GM19238 (cell line): ENCODE data around the gene STH.

Source experiments
- DNase-seq: peaks from one replicate; pipeline ENCODE4 v3.0.0; 2011; ENCODE audit warnings: low spot score; ENCODE audit not compliant: insufficient read length

The STH gene

GRCh38 chr17:45984368-45984767, 14.7 kb upstream of the STH start:
- no peak for DNase-seq

GRCh38 chr17:45985447-45985846, 13.6 kb upstream of the STH start:
- DNase-seq: no peak

DNA sequence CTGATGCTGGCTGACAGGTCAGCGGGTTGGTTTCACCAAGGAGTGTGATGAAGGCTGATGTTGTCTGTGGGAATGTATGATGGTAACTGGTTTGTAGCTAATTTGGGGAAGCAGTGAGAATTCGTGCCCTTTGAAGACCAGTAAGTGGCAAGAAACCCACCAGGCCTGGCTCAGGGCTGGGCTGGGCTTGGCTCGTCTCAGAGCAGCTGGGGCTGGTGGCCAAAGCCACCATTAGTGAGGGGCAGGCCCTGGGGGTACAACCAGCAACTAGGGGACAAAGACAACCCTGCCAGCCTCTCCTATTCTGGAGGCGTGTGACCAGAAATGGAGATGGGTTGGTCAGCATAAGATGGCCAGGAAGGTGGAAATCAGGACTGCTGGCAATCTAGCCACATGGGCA, 13.0 kb upstream of the STH start:
- DNase-seq: no peak

DNA sequence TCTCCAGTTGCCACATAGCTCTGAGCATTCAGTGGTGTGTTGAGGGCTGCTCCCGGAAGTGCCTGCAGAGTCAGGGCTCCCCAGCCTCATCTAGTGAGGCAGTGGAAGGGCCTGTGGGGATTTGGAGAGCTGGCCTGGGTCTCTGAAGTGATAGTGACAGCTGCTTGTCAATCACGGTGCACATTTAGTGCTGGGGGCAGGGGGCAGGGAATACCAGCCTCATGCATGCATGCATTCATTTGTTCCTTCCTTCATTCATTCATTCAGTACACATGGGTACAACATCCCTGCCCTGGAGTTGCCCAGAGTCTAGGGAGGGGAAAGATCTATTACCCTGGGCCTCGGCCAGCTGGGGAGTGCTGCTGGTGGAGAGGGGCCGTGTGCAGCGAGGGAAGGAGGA, 11.3 kb upstream of the STH start:
- DNase-seq: no peak

DNA sequence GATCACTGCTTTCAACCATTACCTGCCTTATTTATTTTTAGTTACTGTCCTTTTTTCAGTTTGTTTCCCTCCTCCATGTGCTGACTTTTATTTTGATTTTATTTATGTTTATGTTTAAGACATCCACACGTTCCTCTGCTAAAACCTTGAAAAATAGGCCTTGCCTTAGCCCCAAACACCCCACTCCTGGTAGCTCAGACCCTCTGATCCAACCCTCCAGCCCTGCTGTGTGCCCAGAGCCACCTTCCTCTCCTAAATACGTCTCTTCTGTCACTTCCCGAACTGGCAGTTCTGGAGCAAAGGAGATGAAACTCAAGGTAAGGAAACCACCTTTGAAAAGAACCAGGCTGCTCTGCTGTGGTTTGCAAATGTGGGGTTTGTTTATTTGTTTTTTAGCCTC, 9.3 kb upstream of the STH start:
- DNase-seq: no peak

DNA sequence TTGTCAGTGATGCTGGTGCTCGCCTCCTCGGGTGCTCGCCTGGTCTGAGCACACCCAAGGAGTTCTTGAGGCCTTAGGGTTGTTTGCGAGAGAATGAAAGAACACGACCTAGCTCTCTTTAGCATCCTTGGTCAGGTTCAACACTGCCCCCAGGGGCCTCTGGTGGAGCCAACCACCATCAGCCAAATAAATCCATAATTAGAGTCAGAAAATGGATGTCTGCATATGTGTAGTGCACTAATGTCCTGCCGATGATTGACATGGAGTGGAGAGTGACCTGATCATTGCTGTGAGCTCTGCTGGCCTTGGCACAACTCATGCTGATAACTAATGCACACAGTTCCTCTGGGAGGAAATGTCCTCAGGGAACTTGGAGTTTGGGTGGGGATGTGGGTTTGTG, 8.2 kb upstream of the STH start:
- DNase-seq: no peak

DNA sequence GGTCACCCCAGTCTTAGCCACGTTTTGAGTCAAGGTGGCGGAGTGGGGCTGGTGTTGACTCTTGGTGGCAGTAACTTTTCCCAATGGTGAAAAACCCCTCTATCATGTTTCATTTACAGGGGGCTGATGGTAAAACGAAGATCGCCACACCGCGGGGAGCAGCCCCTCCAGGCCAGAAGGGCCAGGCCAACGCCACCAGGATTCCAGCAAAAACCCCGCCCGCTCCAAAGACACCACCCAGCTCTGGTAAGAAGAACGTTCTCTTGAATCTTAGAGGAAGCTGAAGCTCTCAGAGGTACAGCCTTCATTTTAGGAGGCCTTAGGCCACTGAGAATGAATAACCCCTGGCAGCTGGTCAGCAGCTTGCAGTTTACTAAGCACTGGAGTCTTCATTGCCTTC, 7.7 kb upstream of the STH start:
- no peak for DNase-seq

GRCh38 chr17:45992175-45992574, 6.9 kb upstream of the STH start:
- DNase-seq: no peak

DNA sequence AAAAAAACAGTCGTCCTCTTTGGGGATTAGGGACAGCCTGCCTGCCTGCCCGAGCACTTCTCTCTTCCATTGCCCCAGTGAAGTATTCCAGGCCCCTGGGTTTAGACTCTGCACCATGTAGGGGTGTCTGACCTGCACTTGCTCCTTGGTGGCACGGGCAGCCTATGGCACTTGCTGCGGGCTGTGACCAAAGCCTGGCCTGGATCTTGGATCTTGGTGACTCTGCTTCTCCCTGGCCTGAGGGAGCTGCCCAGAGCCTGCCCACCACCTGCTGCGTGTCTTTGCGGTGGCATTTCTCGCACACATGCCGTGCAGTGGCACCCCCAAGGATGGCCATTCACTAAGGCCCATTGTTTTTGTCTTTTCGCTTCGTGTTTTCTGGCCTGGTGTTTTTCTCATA, 6.1 kb upstream of the STH start:
- DNase-seq: no peak

DNA sequence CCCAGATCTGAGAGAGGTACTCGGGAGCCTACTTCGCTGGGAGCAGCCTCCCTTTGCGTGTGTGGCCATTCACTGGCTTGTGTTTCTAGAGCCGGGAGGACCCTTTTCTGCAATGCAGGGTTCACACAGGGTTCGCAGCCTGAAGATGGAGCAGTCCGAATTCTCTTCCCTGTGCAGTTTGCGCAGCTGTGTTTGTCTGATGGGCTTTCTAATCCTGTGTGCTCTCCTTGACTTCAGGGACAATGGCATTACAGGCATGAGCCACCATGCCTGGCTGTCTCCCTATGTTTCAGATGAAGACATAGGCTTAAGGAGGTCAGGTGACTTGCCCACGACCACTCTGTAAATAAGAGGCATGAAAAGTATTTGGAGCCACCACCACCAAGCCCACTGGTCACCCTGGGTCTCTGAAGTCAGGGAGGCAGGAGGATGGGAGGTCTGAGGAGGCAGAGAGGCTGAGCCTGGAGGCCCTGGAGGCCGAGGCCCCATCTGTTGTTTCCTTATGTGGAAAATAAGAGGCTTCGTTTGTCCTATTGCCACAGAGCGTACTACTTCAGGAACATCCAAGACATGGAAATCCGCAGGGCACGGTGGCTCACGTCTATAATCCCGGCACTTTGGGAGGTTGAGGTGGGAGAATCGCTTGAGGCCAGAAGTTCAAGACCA, 5.0 kb upstream of the STH start:
- no peak for DNase-seq

- no peak for DNase-seq
Measured at GRCh38 chr17:45994987-45995386, 4.1 kb upstream of the STH start.

GRCh38 chr17:45995627-45996270, 3.3 kb upstream of the STH start:
- DNase-seq: no peak

- no peak for DNase-seq
Measured at GRCh38 chr17:45996282-45996937, 2.6 kb upstream of the STH start.

DNA sequence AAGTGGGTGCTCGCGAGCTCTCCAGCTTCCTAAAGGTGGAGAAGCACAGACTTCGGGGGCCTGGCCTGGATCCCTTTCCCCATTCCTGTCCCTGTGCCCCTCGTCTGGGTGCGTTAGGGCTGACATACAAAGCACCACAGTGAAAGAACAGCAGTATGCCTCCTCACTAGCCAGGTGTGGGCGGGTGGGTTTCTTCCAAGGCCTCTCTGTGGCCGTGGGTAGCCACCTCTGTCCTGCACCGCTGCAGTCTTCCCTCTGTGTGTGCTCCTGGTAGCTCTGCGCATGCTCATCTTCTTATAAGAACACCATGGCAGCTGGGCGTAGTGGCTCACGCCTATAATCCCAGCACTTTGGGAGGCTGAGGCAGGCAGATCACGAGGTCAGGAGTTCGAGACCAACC, 1.9 kb upstream of the STH start:
- no peak for DNase-seq

- no peak for DNase-seq
Measured at GRCh38 chr17:45997624-45998023, 1.4 kb upstream of the STH start.

GRCh38 chr17:45999900-46000290, 845 bp downstream of the STH start:
- no peak for DNase-seq

DNA sequence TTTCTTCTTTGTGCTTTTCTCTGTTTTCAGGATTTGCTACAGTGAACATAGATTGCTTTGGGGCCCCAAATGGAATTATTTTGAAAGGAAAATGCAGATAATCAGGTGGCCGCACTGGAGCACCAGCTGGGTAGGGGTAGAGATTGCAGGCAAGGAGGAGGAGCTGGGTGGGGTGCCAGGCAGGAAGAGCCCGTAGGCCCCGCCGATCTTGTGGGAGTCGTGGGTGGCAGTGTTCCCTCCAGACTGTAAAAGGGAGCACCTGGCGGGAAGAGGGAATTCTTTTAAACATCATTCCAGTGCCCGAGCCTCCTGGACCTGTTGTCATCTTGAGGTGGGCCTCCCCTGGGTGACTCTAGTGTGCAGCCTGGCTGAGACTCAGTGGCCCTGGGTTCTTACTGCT, 1.2 kb downstream of the STH start:
- DNase-seq: no peak

DNA sequence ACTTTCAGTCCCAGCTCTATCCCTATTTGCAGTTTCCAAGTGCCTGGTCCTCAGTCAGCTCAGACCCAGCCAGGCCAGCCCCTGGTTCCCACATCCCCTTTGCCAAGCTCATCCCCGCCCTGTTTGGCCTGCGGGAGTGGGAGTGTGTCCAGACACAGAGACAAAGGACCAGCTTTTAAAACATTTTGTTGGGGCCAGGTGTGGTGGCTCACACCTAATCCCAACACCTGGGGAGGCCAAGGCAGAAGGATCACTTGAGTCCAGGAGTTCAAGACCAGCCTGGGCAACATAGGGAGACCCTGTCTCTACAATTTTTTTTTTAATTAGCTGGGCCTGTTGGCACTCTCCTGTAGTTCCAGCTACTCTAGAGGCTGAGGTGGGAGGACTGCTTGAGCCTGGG, 1.7 kb downstream of the STH start:
- DNase-seq: no peak

GRCh38 chr17:46001390-46002310, 2.6 kb downstream of the STH start:
- DNase-seq: no peak

GRCh38 chr17:46002311-46002972, 3.4 kb downstream of the STH start:
- peak; percentile 65 for DNase-seq

DNA sequence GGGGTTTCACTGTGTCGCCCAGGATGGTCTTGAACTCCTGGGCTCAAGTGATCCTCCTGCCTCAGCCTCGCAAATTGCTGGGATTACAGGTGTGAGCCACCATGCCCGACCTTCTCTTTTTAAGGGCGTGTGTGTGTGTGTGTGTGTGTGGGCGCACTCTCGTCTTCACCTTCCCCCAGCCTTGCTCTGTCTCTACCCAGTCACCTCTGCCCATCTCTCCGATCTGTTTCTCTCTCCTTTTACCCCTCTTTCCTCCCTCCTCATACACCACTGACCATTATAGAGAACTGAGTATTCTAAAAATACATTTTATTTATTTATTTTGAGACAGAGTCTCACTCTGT, 3.9 kb downstream of the STH start:
- no peak for DNase-seq
